RPMI8226 (cell line): ENCODE data around the gene TRMT44.
A peak's percentile ranks its signal among the peaks of the same experiment; 100 is the strongest.
"Not testable (repeated sequence)": the region's sequence is repeated elsewhere in the genome, so short reads cannot be mapped to it uniquely, and the experiment has no call there.

ENCODE experiments used
- DNase-seq: peaks from one replicate; pipeline ENCODE4 v3.0.0-alpha.2; 2015

TRMT44 gene, protein sequence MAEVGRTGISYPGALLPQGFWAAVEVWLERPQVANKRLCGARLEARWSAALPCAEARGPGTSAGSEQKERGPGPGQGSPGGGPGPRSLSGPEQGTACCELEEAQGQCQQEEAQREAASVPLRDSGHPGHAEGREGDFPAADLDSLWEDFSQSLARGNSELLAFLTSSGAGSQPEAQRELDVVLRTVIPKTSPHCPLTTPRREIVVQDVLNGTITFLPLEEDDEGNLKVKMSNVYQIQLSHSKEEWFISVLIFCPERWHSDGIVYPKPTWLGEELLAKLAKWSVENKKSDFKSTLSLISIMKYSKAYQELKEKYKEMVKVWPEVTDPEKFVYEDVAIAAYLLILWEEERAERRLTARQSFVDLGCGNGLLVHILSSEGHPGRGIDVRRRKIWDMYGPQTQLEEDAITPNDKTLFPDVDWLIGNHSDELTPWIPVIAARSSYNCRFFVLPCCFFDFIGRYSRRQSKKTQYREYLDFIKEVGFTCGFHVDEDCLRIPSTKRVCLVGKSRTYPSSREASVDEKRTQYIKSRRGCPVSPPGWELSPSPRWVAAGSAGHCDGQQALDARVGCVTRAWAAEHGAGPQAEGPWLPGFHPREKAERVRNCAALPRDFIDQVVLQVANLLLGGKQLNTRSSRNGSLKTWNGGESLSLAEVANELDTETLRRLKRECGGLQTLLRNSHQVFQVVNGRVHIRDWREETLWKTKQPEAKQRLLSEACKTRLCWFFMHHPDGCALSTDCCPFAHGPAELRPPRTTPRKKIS

DNA sequence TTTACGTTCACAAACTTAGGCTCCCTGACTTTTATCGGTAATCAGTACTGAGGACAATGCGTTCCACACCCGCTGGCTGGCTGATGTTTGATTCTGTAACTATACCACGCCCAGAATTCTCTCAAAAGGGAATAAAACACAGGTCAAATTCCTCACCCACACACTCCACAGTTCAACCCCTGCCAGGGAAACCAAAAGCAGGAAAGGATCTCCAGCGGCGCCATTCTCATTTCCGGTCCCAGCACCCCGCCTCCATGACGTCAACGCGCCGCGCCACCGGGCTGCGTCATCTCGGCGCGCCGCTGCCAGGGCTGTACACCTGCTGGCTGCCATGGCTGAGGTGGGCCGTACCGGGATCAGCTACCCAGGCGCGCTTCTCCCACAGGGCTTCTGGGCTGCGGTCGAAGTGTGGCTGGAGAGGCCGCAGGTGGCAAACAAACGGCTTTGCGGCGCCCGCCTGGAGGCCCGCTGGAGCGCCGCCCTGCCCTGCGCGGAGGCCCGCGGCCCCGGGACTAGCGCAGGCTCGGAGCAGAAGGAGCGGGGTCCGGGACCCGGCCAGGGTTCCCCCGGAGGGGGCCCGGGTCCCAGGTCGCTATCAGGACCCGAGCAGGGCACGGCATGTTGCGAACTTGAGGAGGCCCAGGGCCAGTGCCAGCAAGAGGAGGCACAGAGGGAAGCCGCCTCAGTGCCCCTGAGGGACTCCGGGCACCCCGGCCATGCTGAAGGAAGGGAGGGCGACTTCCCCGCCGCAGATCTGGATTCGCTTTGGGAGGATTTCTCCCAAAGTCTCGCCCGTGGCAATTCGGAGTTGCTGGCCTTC, at the start of gene TRMT44, which contains the start of gene ACOX3:
TRMT44 (plus strand) TSS at position 286 of the 820 bp plus-strand sequence; CDS start at position 332, 46 bp downstream.
ACOX3 (minus strand) TSS at position 232 of the 820 bp plus-strand sequence. CDS start 24,202 bp downstream, outside the sequence.
- DNase-seq, result peak; percentile 83

DNA sequence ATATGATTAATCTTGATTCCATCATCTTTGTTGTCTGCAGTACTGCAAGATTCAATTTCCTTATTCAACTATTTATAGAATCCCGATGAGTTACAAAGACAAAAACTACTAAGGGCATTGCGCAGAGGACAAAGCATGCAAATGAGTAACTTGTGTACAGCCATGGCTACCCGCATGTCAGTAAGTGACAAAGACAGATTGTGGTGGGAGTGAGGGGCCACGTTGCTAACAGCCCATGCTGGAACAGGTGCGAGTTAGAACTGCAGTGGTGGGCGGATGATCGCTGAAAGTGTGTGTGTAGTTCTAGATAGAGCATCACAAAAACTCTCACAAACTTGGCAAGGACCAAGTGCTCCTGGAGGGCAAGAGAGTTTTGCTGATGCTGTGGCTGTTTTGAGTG, 49.5 kb upstream of the TRMT44 start:
- DNase-seq, result no peak

DNA sequence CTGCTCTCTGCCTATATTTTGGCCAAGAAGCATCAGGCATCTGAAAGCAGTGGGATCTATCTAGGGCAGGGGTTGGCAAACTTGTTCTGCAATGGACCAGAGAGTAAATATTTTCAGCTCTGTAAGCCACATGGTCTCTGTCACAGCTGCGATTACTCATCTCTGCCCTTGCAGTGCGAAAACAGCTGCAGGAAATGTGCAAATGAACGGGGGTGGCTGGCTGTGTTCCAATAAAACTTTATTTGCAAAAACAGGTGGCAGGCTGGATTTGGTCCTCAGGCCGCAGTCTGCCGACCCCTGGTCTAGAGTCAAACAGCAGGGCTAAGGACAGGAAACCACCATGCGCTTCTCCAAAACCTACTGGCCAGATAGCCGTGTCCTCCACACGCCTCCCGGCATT, 48.6 kb upstream of the TRMT44 start:
- DNase-seq, result no peak

DNA sequence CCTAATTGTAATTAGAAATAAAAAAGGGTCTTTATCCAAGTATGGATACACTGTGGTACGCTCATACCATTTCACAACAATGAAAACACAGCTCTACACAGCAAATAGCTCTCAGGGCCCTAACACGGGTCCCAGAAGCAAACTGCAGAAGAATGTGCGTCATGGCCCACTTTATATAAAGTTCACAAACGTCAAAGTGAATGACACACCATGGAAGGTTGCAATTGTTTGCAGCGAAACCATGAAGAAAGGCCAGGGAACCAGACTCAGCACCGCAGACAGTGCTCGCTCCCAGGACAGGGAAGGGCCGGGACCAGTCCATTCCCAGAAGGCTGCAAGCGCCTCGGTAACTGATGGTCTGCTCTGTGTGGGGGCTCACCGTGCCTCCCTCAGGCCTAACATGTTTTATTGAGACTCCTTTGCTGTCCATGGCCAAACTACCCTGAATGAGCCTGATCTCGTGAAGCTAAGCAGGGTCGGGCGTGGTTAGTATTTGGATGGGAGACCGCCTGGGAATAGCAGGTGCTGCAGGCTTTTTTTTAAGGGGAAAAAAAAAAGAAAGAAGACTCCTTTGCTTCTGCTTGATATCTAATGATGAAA, 47.9 kb upstream of the TRMT44 start:
- no peak for DNase-seq

DNA sequence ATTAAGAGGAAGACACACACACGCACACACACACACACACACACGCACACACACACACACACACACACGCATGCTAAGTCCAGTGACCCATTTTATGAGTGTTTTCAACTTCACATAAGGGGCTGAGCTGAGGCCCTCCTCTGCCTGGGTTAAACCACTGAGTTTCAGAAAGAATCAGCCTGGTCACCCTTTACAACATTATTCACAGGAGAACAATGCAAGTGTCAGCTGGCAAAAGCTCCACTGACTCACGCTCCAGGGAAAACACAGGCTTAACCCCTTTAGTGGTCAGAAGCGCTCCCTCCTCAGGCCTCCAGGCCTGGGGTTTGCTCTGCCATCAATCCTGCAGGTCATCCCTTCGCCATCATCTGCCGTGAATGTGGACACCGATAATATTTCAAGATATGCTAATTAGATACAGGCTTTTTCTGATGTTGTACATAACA, 47.0 kb upstream of the TRMT44 start:
- DNase-seq, result no peak

DNA sequence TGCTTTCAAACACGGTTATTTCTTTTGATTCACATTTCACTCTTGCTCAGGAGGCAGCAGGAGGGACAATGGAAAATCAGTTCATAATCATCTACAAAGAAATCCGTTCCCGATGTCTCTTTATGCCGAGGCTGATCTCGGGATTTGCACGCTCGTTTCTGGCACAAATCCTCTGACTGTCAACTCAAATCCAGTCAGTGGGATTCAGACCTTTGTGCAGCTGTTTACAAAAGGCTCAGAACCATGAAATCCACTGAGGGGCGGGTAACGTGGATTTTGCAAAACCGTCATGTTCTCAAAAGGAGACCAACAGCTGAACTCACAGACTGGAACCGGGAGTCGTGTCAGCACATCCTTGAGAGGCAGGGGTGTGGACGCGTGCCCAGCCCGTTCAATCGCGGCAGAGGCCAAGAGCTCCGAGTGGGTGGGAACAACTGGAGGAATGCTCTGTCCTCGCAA, 46.5 kb upstream of the TRMT44 start:
- DNase-seq, result no peak

DNA sequence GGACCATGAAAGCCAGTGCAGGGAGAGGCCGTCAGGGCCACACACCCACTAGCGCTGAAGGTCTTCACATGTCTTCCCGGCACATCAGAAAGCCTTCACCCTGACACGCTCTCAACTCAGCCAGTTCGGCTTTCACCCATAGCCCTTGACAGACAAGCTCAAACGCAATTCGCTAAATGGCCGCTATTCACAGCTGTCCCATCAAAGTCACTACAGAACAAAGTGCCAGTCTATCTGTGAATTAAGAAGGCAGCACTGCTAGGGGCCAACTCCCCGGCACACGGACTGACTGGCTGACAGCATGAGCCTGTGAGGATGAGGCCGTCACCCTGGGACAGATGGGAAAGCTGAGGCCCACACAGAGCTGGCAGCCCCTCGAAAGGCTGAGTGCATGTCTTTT, 45.8 kb upstream of the TRMT44 start:
- no peak for DNase-seq

DNA sequence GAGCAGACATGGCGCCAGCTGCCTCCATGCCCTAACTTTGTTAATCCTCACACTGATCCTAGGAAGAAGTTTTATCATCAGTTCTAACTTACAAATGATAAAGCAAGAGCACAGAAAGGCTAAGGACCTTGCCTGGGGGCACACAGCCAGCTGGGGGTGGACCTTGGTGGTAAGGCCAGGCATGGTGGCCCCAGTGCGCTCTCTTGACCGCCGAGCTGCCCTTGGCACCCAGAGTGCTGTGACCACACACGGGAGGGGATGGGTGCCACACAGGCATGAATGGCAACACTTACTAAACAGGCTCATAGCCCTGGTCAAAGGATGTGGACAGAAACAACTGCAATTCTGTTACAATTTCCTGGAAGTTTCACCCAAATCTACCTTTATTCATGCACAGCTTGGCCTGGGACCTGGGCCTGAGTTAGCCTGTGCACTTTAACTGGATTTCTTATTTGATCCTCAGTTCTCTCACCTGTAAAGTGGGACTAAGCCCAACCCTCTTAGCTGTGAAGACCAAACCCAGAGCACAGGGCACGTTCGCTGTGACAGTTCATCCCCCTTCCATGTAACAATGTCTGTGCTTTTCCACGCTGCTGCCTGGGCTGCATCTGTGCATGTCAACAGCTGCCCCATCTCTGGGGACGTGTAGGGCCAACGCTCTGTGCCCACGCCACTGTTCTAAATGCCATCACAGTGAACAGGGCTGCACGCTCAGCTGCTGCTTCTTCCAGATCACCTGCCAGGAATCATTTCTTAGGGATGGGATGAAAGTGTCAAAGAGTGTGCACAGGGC, 44.9 kb upstream of the TRMT44 start:
- DNase-seq, result no peak

DNA sequence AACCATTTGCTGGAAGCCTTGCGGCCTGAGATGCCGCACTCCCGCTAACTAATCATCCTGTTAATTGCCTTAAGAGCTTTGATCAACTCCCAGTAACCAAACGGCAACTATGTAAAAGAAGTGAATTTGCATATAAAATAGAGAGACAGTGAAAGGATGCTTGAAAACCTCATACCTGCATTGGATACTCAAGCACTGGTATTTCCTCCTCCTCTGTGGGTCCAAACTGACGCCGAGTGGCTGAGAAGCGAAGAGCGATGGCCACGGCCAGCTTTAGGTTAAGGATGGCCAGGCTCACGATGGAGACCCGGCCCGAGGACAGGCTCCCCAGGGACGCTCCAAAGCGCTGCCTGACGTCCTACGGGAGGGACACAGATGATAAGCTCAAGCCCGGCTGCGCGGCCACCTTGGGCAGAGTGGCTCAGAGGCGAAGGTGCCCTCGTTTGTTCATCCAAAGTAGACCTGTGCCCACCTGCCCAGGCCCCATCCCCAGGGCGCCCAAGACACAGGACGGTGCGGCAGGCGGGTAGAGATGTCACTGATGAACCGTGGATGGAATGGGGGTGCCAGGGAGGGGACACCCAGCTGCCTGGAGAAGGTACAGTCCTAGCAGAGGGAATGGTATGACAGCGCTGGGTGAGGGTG, 43.7 kb upstream of the TRMT44 start:
- no peak for DNase-seq

DNA sequence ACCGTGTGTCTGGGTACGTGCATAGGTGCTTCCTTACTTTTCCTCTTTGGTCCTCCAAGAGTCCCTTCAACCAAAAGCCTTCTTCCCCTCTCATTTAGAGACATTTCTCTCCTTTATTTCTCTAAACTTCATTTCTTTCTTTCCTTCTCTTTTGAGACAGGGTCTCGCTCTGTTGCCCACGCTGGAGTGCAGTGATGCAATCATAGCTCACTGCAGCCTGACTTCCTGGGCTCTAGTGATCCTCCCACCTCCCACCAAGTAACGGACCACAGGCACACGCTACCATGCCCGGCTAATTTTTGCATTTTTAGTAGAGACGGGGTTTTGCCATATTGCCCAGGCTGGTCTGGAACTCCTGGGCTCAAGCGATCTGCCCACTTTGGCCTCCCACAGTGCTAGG, 42.2 kb upstream of the TRMT44 start:
- DNase-seq, result no peak

DNA sequence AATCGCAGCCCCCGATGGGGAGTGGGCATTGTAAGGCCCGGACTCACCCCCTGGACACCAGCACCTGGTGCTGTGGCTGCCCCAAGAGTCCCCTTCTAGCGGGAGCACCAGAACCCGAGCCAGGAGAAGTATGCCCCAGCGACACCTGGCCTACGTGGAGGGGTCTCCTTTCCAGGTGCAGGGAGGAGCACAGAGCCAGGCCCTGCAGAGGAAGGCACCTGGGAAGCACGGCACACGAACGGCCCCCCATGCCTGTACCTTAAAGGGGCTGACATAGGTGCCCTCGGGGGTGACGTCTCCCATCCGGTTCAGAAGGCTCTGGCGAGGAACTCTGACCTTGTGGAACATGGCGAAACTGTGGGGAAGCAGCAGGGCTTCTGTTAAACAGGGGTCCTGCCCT, 41.3 kb upstream of the TRMT44 start:
- no peak for DNase-seq

DNA sequence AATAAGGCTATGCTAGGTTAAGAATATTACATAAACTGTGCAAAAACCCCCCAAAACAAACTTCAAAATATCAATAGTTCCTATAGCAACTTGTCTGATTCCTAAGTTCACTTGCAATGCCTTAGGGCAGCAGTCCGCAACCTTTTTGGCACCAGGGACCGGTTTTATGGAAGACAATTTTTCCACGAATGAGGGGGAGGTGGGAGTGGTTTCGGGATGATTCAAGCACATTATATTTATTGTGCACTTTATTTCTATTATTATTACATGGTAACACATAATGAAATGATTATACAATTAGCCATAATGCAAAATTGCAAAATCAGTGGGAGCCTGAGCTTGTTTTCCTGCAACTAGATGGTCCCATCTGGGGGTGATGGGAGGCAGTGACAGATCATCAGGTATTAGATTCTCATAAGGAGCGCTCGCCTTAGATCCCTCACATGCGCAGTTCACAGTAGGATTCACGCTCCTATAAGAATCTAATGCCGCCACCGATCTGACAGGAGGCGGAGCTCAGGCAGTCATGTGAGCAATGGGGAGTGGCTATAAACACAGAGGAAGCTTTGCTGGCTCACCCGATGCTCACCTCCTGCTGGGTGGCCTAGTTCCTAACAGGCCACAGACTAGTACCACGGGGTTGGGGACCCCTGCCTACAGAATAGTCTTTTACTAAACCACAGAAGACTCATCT, 39.8 kb upstream of the TRMT44 start:
- no peak for DNase-seq

DNA sequence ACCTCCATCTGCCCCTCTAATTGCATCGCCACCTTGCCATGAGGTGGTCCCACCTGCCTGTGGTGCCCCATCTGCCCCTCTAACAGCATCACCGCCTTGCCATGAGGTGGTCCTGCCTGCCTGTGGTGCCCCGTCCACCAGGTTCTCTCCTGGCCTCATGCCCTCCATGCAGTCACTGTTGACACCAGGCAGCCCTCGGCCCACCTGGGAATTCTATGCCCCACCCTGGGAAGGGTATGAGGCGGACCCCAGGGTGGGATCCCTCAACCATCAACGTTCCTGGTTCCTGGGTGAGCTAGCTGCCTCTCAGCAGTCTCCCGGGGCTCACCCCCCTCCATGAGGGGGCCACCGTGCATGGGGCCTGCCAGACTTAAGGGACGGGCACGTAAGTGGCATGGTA, 38.9 kb upstream of the TRMT44 start:
- no peak for DNase-seq

DNA sequence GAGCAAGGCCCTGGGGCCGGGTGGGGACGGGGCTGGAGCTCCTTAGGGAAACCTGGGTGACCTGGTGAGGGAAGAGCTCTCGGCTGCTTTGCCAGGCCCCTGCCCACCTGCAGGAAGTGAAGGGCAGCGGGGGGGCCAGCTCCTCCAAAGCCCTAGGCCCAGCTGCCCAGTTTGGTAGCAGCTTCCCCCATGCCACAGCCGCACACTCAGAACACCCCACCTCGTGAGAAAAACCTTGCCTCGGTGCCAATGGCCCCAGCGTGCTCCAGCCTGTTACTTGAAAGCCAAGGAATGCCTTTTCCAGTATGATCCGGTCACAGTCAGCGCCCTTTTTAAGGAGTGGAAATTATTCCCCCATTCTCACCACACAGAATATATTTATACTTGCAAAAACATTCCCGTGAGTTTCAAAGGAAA, 38.4 kb upstream of the TRMT44 start:
- no peak for DNase-seq

DNA sequence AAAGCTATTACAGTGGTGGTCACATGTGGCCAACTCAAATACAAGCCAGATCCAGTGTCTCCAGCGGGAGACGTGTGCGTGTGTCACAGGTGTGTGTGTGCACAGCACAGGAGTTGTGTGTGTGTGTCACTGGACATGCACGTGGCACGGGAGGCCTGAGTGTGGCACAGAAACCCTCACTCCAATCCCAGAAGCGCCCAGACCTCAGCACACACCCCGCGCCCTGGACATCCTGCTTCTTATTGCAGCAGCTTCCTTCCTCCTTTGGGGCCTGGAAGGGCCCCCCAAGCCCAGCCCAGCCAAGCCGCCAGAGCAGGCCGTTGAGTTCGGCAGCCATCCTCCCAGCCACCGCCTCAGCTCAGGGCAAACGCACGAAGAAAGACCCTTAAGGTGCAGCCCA, 37.9 kb upstream of the TRMT44 start:
- DNase-seq, result no peak

DNA sequence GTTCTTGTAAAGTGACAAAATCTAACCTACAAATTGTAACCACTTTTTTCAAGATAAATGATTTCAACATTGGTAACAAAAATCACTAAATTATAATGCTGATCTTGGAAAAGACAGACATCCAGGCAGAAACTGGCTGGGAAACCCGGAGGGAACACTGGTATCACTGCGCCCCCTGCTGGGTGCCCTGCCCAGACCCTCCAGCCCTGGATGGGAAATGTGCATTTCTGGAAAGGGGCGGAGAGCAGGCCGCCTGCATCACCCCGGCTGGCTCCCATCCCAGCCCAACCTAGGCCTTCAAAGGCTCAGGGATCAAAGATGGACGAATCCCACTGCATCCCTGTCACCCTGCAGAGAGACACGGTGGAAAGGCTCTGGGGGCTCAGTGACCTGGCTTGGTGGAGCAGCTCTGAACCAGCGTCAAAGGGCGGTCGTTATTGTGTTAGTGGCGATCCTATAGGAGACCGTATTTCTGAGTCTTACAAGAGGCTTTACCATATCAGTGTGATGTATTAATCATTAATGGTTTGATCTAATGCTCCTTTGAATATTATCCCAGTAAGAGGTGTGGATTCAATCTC, 37.3 kb upstream of the TRMT44 start:
- peak; percentile 53 for DNase-seq

DNA sequence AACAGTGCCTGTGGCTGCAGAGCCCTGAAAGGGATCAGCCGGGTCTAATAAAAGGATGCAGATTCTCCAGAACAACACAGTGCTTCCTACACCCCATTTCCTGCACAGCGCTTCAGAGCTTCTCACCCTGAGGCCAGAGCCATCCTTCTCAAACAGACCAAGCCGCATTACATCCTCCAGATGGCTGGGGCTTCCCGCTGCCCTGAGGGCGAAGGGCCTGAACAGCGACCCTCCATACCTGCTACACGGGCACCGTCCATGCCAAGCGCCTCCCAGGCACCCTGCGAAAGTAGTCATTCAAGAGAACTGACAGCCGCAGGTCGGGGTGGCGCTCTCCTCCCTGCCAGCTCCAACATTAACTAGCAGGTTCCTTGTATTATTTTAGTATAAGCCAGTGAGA, 36.6 kb upstream of the TRMT44 start:
- DNase-seq, result no peak

DNA sequence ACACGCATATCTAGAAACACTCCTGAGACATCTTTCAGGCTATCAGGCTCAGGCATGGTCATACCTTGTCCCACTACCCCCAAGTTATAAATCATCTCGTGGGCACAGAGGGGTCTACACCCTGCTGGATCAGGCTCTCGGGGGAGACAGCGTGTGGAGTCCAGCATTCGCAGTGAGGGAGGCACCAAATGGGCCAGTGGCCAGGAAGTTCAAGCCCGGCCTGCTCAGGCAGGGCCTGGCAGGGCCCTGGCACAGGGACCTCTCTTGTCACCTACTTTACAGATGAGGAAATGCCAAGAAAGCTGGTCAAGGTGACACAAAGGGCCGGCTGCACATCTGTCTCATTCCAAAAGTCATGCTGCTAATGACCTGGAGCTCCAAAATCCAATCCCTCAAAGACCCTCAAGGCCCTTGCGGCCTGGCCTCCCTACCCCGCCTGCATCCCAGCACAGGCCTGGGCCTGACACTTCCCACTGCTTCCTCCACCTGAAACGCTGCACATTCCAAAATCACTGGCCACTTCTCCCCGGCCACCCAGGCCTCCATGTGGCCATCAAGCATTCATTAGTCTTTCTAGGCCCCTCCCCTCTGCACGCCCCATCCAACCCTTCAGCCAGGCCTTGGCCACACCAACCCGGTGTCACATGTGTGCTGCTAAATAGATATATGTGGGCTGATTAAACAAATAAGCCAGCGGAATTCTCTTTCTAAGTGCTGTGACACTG, 35.6 kb upstream of the TRMT44 start:
- no peak for DNase-seq

DNA sequence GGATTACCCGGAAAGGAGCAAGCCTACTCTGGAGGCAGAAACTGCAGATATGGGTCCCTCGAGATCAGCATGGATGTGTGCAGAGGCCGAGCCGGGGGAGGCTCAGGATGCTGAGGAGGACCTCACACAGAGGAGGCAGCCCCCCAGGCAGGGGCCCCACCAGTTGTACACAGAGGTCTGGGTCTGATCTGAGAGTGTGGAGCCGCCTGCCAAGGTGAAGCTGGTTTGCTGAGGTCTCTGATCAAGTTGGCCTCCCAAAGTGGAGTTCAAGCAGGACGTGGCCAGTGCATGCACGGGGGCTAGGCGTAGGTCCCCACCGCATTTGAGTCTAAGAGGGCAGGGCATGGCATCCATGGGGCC, 35.1 kb upstream of the TRMT44 start:
- no peak for DNase-seq

DNA sequence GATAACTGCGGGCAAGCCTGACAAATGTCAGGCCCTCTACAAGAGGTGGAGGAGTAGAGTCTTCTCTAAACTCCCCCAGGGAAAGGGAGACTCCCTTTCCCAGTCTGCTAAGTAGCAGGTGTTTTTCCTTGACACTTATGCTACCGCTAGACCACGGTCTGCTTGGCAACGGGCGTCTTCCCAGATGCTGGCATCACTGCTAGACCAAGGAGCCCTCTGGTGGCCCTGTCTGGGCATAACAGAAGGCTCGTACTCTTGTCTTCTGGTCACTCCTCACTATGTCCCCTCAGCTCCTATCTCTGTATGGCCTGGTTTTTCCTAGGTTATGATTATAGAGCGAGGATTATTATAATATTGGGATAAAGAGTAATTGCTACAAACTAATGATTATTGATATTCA, 33.7 kb upstream of the TRMT44 start:
- DNase-seq, result not testable (repeated sequence)
